HG03571 (cell line): Measurements from ENCODE around the gene DEFB108B.
"Not testable (repeated sequence)": the region's sequence is repeated elsewhere in the genome, so short reads cannot be mapped to it uniquely, and the experiment has no call there.

Experiments used
- ATAC-seq: cut with Tn5 transposase; IDR thresholded peaks from one replicate; pipeline ENCODE4 v1.9.1; 2021; ENCODE audit not compliant: unreplicated experiment

Gene DEFB108B

DNA sequence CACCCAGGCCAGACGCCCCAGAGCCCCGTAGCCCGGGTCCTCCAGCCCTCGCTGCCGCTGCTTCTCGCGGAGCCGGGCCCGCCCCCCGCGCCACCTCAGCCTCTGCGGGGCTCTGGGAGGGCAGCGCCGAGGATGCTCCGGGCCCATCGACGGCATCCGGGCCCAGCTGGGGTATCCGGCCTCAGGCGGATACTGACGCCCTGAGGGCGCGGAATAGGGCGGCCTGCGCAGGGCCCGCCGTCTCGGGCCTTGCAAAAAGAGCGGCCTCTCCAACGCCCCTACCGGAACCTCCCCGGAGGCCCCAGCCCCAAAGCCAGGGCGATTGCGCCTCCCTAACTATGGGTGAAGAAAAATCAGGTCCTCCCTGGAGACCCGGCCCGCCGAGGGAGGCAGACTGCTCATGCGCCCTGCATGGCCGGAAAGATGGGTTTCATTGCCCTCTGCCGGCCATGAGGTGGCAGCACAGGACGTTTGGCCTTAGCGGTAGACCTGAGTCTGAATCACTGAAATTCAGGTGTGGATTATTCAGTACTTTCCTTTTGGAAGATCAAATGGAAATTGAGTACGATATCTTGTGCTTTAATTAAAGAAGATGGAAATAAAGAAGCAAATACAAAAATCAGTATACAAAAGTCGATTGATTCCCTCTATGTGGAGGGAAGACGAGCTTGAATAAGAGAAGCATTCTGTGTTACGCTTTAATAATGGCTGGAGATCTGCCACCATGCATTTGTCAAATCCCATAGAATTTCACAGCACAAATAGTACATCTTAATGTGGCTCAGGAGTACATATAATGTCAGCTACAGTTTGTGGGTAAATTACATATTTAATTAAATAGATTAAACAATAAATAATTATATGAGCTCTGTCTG is 19.3 kb upstream of the DEFB108B start:
- ATAC-seq, result not testable (repeated sequence)

- ATAC-seq, result not testable (repeated sequence)
Measured at GRCh38 chr11:71821539-71821938, 11.5 kb upstream of the DEFB108B start.

DNA sequence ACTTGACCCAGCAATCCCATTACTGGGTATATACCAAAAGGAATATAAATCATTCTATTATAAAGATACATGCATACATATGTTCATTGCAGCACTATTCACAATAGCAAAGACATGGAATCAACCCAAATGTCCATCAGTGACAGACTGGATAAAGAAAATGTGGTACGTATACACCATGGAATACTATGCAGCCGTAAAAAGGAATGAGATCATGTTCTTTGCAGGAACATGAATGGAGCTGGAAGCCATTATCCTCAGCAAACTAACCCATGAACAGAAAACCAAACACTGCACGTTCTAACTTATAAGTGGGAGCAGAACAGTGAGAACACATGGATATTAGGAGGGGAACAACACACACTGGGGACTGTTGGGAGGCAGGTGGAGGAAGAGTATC is 3.8 kb upstream of the DEFB108B start:
- not testable (repeated sequence) for ATAC-seq

GRCh38 chr11:71829686-71830085 is 3.3 kb upstream of the DEFB108B start:
- ATAC-seq, result not testable (repeated sequence)

DNA sequence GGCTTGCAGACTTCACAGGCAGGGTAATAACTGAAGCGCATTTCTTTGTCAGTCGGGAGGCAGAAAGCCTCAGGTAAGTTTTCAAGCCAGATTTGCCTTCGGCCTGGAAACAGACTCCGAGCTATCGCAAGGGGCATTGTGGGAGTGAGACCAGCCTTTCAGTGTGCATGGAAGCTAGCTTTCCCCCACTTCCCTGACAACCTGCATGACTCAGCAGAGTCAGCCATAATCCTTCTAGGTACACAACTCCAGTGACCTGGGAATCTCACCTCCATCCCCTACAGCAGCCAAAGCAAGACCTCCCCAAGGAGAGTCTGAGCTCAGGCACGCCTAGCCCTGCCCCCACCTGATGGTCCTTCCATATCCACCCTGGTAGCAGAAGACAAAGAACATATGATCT is 9.7 kb downstream of the DEFB108B start:
- not testable (repeated sequence) for ATAC-seq

DNA sequence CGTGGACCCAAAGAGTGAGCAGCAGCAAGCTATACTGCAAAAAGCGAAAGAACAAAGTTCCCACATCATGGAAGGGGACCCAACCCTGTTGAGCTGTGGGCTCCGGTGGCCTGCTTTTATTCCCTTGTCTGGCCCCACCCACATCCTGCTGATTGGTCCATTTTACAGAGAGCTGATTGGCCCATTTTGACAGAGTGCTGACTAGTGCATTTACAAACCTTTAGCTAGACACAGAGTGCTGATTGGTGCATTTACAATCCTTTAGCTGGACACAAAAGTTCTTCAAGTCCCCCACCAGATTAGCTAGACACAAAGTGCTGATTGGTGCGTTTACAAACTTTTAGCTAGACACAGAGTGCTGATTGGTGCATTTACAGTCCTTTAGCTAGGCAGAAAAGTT is 10.4 kb downstream of the DEFB108B start:
- not testable (repeated sequence) for ATAC-seq

DNA sequence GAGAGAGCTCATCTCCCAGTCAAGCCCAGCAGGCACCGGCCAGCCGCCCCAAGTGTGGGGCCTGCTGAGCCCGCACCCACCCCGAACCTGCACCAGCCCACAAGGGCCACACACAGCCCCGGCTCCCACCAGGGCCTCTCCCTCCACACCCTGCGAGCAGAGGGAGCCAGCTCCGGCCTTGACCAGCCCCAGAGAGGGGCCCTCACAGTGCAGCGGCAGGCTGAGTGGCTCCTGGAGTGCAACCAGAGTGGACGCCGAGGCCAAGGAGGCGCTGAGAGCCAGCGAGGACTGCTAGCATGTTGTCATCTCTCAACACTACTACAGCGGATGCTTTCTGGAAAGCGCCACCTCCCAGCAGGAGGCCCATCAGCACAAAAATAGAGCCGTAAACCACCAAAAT is 10.9 kb downstream of the DEFB108B start:
- ATAC-seq, result no peak

GRCh38 chr11:71853895-71854294 is 20.9 kb downstream of the DEFB108B start:
- not testable (repeated sequence) for ATAC-seq

DNA sequence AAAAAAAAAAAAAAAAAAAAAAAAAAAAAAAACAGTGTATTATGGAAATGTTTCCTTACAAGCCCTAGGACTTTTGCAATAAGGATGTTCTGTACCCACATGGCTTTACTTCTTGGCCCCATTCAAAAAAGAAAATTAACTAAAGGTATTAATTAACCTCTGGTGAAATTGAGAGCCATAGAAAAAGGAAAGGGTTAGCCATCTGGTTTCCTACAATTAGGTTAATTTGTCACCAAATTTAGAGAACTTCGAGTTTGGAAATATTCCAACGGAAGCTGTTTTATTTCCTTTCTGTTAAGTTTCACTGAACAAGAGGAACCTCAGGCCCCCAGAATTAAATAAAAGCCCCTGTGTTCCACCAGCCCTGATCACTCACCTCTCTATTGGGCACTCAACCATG is 22.9 kb downstream of the DEFB108B start:
- not testable (repeated sequence) for ATAC-seq

GRCh38 chr11:71860835-71861234 is 27.8 kb downstream of the DEFB108B start:
- ATAC-seq, result not testable (repeated sequence)

DNA sequence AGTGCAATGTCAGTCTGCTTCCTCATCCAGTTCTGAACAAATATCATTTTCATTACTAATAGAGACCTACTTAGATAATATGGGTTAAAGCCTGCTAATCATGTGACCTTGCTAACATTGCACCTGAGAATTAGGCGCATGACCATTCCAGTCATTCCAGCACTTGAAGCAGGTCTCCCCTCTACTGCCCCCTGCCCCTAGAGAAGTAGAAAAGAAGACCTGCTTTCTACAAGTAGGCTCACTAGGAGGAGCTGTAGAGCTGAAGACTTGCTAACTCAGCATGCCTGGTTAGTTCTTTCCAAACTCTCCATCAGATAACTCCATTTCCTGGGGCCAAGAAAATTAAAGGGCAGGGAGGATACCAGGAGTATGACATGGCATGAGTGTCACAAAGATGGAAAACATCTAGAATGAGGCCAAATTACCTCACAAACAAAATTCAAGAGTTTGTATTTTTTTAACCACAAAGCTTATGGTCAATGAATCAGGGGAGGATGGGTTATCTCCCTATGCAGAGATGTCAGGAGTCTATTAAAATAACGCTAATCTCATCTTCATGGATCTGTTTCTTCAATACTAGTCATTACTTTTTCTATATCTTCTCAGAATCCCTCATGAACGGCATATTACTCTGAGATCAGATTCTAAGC is 31.1 kb downstream of the DEFB108B start:
- not testable (repeated sequence) for ATAC-seq

- ATAC-seq, result not testable (repeated sequence)
Measured at GRCh38 chr11:71867209-71867608, 34.2 kb downstream of the DEFB108B start.

- ATAC-seq, result not testable (repeated sequence)
Measured at GRCh38 chr11:71869931-71870330, 36.9 kb downstream of the DEFB108B start.

DNA sequence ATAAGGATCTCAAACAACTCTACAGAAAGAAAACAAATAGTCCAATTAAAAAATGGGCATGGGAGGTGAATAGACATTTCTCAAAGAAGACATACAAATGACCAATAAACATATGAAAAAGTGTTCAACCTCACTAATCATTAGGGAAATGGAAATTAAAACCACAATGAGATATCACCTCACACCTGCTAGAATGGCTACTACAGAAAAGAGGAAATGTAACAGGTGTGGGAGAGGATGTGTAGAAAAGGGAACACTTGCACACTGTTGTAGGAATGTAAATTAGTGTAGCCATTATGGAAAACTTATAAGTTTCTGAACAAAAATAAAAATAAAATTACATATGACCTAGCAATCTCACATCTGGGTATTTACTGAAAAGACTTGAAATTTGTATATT is 37.7 kb downstream of the DEFB108B start:
- ATAC-seq, result not testable (repeated sequence)

DNA sequence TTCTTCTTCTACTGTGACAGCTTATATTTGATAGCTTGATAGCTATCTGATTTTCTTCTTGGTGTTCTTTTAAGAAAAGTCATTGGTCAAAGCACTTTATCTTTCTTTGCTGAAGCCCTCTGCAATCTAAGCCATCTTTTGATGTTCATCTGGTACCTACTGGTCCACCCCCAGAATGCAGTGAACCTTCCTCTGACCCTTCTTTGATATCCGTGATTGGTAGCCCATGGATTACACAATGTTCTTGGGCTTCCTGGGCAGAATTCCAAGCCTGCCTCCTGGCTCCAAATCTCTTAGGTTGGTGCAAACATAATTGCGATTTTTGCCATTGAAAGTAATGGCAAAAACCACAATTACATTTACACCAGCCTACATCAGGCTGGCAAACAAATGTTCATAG is 43.3 kb downstream of the DEFB108B start:
- not testable (repeated sequence) for ATAC-seq

GRCh38 chr11:71878059-71878458 is 45.1 kb downstream of the DEFB108B start, which contains the start of gene DEFB131B:
Gene DEFB131B (plus strand): TSS chr11:71878453. CDS start chr11:71878453, 0 bp downstream.
- not testable (repeated sequence) for ATAC-seq

DNA sequence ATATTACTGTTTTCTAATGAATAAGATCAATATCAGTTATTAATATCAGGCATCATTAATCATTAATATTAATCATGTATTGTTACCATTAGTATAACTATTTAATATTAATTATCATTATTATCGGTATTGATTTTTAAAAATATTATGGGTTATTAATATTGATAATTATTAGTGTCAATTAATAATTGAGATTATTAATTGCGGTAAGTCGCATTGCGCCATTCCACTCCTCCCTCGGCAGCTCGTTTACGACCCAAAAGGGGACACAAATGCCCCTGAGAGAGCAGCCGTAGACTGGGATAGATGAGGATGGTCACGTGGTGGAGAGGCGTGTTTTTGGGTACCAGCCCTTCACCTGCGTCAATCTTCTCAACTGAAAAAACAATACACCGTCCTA is 52.8 kb downstream of the DEFB108B start:
- ATAC-seq, result not testable (repeated sequence)
